ENCODE results near the gene GRAMD1A. TPM values are rescaled to one million over a fixed set of nuclear protein-coding genes. Genes with fewer than 3 reads are reported as not detected.
"Not testable (repeated sequence)": the region's sequence is repeated elsewhere in the genome, so short reads cannot be mapped to it uniquely, and the experiment has no call there.

GRAMD1A gene
- total RNA-seq, 1 donor from 2014 or later = 90.7 TPM

DNA sequence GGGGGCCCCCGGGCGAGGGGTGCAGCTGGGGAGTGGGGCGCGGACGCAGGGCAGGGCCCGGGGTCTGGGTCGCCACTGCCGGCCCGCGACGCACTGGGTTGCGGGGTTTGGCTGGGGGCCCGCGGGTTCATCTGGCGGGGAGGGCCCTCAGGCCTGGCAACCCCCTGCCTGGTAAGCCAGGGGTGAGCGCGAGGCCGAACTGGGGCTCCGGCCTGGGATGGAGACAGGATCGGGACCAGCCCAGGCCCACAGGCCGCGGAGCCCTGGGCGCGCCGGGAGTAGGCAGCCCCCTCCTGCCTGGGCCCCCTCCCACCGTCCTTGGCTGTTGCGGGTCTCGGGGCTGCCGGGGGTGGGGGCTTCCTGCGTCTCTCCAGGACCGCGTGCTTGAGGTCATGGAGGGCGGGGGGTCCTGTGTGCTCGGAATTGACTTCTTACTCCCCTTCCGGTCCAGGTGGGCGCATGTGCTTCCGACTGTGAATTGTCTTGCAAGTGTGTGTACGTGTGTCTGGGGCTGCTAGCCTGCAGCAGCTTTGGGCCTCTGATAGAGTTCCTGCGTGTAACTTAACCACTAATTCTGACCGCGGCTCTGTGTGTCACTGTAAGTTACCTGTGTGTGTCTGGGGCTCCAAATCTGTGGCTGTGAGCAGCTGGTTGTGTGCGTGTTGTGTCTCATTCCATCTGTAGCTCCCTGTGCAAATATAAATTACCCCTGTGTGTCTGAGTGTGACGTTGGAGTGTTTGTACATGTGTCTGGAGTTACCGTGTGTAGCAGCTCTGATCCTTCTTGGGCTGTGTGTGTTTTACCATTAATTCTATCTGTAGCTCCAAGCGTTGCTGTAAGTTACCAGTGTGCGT lies 751 bp downstream of the GRAMD1A start:
- Histone ChIP-seq H3K4me3 (peak overlapping the region; percentile 96), H3K27ac (peak overlapping the region; percentile 99), H3K36me3 (peaks cover 6% of the 10 kb centered on the region), H3K9me3 (no peaks in the 10 kb centered on the region), H3K4me1 (peaks cover 88% of the 10 kb centered on the region), H3K27me3 (ENCODE audit: low read depth) (no peaks in the 10 kb centered on the region)
- TF ChIP-seq, protein P1, sequence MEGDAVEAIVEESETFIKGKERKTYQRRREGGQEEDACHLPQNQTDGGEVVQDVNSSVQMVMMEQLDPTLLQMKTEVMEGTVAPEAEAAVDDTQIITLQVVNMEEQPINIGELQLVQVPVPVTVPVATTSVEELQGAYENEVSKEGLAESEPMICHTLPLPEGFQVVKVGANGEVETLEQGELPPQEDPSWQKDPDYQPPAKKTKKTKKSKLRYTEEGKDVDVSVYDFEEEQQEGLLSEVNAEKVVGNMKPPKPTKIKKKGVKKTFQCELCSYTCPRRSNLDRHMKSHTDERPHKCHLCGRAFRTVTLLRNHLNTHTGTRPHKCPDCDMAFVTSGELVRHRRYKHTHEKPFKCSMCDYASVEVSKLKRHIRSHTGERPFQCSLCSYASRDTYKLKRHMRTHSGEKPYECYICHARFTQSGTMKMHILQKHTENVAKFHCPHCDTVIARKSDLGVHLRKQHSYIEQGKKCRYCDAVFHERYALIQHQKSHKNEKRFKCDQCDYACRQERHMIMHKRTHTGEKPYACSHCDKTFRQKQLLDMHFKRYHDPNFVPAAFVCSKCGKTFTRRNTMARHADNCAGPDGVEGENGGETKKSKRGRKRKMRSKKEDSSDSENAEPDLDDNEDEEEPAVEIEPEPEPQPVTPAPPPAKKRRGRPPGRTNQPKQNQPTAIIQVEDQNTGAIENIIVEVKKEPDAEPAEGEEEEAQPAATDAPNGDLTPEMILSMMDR (IDR thresholded peaks at IDR 0.05) = no peak
- intact Hi-C loops (cut with DNase I) = no loop called here
- DNase-seq (peak; percentile 62), ATAC-seq (peak in 1 of 2 donors; percentile 3)

GRCh38 chr19:35002037-35002535 lies 2.0 kb downstream of the GRAMD1A start:
- Histone ChIP-seq H3K27ac (peak overlapping the region; percentile 99), H3K9me3 (no peaks in the 10 kb centered on the region), H3K4me3 (peak overlapping the region; percentile 96), H3K36me3 (peaks cover 8% of the 10 kb centered on the region), H3K27me3 (ENCODE audit: low read depth) (no peaks in the 10 kb centered on the region), H3K4me1 (peaks cover 88% of the 10 kb centered on the region)
- intact Hi-C loops (cut with DNase I) = no loop called here
- ATAC-seq (no peak), DNase-seq (peak; percentile 24)
- TF ChIP-seq, protein P1 (IDR thresholded peaks at IDR 0.05) = no peak

GRCh38 chr19:35004517-35005255 lies 4.6 kb downstream of the GRAMD1A start:
- intact Hi-C loops (cut with DNase I) = no loop called here
- Histone ChIP-seq H3K27ac (peak overlapping the region; percentile 79), H3K4me3 (no peak overlapping the region), H3K27me3 (ENCODE audit: low read depth) (no peaks in the 10 kb centered on the region), H3K9me3 (no peaks in the 10 kb centered on the region), H3K4me1 (peaks cover 81% of the 10 kb centered on the region), H3K36me3 (peaks cover 15% of the 10 kb centered on the region)
- DNase-seq = peak; percentile 33
- TF ChIP-seq, protein P1 (IDR thresholded peaks at IDR 0.05) = no peak
- no peak for ATAC-seq

GRCh38 chr19:35005256-35005977 lies 5.3 kb downstream of the GRAMD1A start:
- DNase-seq (peak; percentile 28), ATAC-seq (no peak)
- TF ChIP-seq, protein P1 (IDR thresholded peaks at IDR 0.05) = no peak
- intact Hi-C loops (cut with DNase I) = no loop called here
- Histone ChIP-seq H3K36me3 (peaks cover 22% of the 10 kb centered on the region), H3K27me3 (ENCODE audit: low read depth) (no peaks in the 10 kb centered on the region), H3K4me3 (no peak overlapping the region), H3K9me3 (no peaks in the 10 kb centered on the region), H3K27ac (peak overlapping the region; percentile 79), H3K4me1 (peaks cover 80% of the 10 kb centered on the region)

DNA sequence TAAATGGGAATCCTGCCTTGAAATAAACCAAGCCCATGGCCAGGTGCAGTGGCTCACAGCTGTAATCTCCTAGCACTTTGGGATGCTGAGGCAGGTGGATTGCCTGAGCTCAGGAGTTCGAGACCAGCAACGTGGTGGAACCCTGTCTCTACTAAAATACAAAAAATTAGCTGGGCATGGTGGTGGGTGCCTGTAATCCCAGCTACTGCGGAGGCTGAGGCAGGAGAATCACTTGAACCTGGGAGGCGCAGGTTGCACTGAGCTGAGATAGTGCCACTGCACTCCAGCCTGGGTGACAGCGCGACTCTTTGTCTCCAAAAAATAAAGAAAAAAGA lies 5.9 kb downstream of the GRAMD1A start:
- H3K27me3 ChIP-seq (ENCODE audit: low read depth); ATAC-seq; intact Hi-C loops (cut with DNase I); H3K4me3 ChIP-seq; H3K9me3 ChIP-seq: not testable (repeated sequence)
- peak; percentile 14 for DNase-seq
- Histone ChIP-seq H3K4me1 (peaks cover 84% of the 10 kb centered on the region), H3K36me3 (peaks cover 28% of the 10 kb centered on the region), H3K27ac (peak overlapping the region; percentile 79)
